NK-92 (cell line): ENCODE measurements around the gene RIMS4.
"Not testable (repeated sequence)": the region's sequence is repeated elsewhere in the genome, so short reads cannot be mapped to it uniquely, and the experiment has no call there.

ENCODE experiments used
- DNase-seq: peaks from one replicate; lab custom pipeline; 2025; ENCODE audit not compliant: unreplicated experiment; lab: John Stamatoyannopoulos, UW

The RIMS4 gene

DNA sequence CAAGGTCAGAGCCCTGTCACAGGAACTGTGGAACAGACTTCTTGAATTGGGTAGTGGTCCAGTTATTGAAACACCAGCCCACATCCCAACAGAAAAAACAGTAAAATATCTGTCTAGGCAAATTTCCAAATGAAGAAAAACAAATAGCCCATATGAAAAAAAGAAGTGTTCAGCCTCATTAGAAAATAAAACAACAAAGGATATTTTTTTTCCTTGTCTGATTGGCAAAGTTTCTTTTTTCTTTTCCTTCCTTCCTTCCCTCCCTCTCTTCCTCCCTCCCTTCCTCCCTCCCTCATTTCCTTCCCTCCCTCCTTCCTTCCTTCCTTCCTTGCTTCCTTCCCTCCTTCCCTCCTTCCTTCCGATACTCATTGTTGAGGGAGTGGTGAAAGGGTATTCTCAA, 20.6 kb upstream of the RIMS4 start:
- no peak for DNase-seq

DNA sequence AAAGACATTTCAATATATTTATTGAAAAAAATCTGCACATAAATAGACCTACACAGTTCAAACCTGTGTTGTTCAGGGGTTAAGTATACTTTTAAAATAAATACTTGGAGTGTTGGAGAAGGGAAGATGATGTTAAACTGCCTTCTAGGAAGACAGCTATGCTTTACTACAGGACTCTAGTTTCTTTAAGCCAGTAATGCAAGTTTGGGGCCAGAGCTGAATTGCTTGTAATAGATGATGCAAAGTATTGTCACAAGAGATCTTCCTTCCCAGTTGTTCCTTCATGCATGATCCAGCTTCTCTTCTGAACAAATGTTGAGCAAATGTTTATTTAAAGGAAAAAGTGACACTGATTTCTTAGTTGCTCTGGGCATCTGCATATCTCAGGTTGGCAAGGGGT, 20.2 kb upstream of the RIMS4 start:
- DNase-seq, result no peak

DNA sequence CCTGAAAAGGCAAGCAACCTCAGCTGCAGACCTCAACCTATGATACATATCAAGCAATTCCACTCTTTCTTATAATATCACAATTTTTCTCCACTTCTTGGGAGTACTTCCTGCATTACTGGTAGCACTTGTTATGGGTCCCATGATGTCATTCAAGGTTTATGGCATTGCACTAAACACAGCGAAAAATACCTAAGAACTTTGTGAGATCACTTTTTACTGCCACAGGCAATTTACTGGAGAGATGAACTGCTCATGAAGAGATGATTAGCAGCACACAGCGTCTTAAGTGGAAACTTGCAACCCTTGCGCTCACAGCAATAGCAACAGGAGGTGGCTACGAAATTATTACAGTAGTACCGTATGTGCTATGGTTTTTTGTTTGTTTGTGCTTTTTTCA, 19.3 kb upstream of the RIMS4 start:
- no peak for DNase-seq

- DNase-seq, result no peak
These were observed 18.3 kb upstream of the RIMS4 start for GRCh38 chr20:44828640-44829039.

- no peak for DNase-seq
These were observed 17.1 kb upstream of the RIMS4 start for GRCh38 chr20:44827401-44827800.

- DNase-seq, result not testable (repeated sequence)
These were observed 11.2 kb upstream of the RIMS4 start for GRCh38 chr20:44821576-44821975.

DNA sequence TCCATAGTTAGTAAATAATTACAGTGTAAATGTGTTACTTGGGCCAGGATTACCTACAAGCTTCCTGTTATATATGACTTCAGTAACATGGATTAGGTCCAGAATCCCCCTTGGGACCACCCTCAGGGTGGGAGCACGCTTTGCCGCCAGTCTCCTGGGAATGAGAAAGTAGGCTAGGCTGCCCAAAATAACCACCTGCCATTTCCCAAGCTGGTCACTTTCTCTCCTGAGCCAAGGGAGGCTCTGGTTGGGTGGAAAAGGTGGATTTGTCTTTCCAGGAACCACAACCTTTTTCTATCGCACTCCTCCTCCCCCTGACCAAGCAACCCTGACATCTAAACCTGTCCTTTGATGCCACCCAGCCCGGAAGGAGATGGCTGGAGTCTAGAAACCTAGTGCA, 9.6 kb upstream of the RIMS4 start:
- no peak for DNase-seq

- no peak for DNase-seq
These were observed 7.0 kb upstream of the RIMS4 start for GRCh38 chr20:44817143-44817910.

DNA sequence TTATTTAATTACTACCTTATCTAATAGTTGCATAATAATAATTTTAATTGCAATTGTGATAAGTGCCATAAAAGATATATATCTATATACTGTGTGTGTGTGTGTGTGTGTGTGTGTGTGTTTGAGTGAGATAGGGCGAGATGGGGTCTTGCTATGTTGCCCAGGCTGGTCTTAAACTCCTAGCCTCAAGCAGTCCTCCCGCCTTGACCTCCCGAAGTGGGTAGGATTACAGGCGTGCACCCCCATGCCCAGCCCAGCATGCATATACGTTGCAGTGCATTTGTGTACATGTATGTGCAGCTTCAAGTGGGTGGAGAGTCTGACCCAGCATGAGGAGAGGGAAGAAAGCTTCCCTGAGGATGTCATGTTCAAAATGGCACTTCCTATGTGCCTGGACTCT, 4.6 kb upstream of the RIMS4 start:
- no peak for DNase-seq

GRCh38 chr20:44811150-44811685, 872 bp upstream of the RIMS4 start:
- DNase-seq, result no peak

DNA sequence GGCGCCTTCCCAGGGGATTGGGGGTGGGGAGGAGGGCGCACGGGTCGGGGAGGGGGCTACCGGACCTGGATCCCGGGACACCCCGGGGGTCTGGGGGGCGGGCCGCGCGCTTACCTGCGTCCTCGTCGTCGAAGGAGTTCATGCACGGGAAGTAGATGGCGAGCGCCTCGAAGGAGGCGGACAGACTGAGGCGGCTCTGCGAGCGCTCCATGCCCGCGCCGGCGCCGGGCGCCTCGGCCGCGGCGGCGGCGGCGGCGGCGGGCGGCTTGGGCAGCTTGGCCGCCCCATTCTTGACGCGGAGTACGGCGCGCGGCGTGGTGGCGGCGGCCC, 320 bp downstream of the RIMS4 start:
- no peak for DNase-seq

GRCh38 chr20:44809380-44810060, 826 bp downstream of the RIMS4 start:
- no peak for DNase-seq

GRCh38 chr20:44807684-44808056, 2.7 kb downstream of the RIMS4 start:
- no peak for DNase-seq

GRCh38 chr20:44807051-44807683, 3.2 kb downstream of the RIMS4 start:
- DNase-seq, result no peak

- no peak for DNase-seq
These were observed 4.2 kb downstream of the RIMS4 start for GRCh38 chr20:44805979-44806620.

GRCh38 chr20:44805335-44805978, 4.9 kb downstream of the RIMS4 start:
- no peak for DNase-seq

DNA sequence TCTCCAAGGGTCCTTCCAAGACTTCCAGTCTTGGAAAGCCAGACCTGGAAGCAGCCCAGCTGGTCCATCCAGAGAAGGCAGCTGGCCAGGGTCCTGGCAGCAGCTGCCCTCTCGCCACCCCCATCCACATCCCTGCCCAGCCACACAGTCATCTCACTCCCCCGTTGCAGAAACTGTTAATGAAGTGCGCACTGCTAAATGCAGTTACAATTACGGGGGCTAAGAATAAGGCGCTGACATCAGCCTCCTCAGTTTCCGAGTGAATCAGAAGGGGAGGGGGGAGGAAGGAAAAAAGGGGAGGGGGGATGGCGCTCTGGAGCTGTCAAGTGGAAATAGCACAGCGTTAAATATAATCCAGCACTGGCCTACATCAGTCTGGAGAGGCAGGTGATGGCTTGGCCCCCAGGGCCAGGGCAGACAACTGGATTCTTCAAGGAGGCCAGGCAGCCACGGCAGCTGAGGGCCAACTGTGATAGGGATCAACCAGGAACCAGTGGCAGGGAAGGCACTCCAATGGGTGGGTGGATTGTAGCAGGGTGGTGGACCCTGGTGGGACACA, 6.9 kb downstream of the RIMS4 start:
- no peak for DNase-seq

DNA sequence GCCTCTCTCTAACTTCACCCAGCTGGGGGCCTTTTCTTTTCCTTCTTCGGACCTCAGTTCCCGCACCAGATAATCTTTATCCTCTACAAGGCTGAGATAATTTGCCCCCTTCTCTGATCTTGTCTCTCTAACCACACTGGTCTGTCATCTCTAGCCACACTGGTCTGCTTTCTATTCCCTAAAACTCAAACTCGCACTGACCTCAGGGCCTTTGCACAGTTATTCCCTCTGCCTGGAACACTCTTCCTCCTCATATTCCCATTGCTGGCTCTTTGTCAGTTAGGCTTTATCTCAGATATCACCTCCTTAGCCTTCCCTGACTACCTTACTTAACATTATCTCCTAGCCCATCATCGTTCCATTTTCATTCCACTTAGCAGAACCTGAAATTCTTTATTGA, 7.6 kb downstream of the RIMS4 start:
- no peak for DNase-seq

- no peak for DNase-seq
These were observed 9.8 kb downstream of the RIMS4 start for GRCh38 chr20:44800391-44801046.

DNA sequence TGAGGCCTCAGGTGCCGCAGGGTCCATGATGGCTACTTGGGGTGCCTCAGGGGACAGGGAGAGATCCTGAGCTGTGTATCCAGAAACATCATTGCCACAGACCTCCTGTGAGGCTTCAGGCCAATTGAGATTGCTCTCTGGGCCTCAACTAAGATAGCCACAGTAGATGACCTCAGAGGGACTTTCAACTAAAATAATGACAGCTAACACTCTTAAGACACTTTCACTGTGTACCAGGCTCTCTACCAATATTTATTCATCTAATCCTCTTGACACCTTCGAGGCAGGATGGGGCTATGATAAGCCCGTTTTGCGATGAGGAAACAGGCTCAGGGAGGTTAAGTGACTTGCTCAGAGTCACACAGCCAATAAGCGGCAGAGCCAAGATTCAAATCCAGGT, 10.7 kb downstream of the RIMS4 start:
- DNase-seq, result no peak
